DMS114 treated with DMSO at 0.1 percent for 48 hours (cell line): ENCODE results near the gene MAGEA3.
"Not testable (repeated sequence)": the region's sequence is repeated elsewhere in the genome, so short reads cannot be mapped to it uniquely, and the experiment has no call there.

ENCODE experiments used
- DNase-seq: peaks from one replicate; lab custom pipeline; 2025; ENCODE audit not compliant: unreplicated experiment; lab: John Stamatoyannopoulos, UW

MAGEA3 gene, protein sequence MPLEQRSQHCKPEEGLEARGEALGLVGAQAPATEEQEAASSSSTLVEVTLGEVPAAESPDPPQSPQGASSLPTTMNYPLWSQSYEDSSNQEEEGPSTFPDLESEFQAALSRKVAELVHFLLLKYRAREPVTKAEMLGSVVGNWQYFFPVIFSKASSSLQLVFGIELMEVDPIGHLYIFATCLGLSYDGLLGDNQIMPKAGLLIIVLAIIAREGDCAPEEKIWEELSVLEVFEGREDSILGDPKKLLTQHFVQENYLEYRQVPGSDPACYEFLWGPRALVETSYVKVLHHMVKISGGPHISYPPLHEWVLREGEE

DNA sequence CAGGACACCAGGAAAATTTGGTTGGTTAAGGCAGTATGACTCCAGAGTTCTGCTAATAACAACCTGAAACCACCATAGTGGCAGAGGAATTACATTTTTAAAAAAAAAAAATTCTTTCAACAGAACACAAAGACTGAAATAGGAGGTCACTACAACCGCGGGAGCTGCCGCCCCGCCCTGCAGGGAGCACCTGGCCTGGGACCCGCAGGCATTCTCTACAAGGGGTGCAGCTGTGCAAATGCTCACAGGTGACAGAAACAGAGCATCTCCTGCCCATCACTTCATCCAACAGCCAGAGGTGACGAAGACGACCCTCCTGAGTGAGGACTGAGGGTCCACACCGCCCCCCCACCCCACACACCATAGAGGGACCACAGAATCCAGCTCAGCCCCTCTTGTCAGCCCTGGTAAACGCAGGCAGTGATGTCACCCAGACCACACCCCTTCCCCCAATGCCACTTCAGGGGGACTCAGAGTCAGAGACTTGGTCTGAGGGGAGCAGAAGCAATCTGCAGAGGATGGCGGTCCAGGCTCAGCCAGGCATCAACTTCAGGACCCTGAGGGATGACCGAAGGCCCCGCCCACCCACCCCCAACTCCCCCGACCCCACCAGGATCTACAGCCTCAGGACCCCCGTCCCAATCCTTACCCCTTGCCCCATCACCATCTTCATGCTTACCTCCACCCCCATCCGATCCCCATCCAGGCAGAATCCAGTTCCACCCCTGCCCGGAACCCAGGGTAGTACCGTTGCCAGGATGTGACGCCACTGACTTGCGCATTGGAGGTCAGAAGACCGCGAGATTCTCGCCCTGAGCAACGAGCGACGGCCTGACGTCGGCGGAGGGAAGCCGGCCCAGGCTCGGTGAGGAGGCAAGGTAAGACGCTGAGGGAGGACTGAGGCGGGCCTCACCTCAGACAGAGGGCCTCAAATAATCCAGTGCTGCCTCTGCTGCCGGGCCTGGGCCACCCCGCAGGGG, at the start of gene MAGEA3:
TSS of gene MAGEA3 (plus strand) at position 843 of the 980 bp plus-strand sequence. CDS start 2,039 bp downstream, outside the sequence.
- not testable (repeated sequence) for DNase-seq

GRCh38 chrX:152652060-152652459, 46.5 kb upstream of the MAGEA3 start:
- no peak for DNase-seq

DNA sequence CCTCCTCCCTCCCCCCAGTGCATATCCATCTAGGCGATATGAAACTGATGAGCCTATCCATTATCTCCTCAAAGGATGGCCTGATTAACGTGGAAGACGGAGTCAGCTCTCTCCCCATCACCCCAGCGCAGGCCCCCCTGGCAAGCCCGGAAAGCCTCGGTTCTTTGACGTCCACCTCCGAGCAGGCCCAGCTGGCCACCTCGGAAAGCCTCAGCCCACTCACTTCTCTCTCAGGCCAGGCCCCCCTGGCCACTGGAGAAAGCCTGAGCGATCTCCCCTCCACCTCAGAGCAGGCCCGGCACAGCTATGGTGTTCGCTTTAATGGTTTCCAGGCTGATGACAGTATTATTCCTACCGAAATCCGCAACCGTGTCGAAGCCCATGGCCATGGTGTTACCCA, 46.1 kb upstream of the MAGEA3 start:
- no peak for DNase-seq

DNA sequence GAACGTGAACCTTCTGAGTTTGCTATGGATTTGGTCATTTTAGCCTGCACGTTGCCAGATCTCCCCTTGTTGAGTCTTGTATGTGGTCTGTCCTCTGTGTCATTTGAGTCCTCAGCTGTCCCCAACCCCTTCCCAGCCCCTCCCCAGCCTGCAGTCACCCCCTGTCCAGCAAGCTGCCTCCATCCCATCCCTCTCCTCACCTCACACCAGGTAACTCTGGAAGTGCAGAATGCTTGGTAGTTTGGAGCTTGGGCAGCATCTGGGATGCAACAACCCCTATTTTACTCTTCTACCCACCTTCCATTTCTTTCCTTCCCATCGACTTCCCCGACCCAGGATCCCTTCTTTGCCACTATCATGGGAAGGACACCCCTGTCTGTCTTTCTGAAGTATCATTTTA, 42.5 kb upstream of the MAGEA3 start:
- DNase-seq, result no peak

DNA sequence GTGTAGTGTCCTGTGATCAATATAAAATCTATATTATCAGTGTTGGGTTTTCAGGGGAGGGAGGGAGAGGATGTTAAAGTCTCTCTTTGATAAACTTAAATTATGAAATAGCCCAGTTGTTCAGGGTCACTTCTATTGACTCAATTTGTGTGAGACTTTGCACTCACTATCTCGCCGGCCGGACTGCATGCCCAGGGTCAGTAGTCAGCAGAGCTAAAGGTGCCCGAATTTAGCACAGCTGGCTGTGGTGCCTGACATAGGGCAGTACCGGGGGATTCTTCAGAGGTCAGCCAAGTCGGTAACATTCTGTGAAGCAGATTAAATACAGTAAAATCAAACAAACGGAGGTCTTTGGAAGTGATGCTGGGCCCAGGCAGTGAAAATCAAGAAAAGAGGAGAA, 41.7 kb upstream of the MAGEA3 start:
- DNase-seq, result no peak

- no peak for DNase-seq
Measured at GRCh38 chrX:152658302-152658701, 40.3 kb upstream of the MAGEA3 start.

DNA sequence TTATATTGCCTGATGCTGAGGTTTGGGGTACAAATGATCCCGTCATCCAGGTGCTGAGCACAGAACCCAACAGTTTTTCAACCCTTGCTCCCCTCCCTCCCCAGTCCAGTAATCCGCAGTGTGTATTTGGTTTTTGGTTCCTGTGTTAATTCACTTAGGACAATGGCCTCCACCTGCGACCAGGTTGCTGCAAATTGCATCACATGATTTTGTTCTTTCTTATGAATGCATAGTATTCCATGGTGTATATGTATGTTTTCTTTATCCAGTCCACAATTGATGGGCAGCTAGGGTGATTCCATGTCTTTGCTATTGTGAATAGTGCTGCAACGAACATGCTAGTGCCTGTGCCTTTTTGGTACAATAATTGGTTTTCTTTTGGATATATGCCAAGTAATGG, 35.5 kb upstream of the MAGEA3 start:
- no peak for DNase-seq

DNA sequence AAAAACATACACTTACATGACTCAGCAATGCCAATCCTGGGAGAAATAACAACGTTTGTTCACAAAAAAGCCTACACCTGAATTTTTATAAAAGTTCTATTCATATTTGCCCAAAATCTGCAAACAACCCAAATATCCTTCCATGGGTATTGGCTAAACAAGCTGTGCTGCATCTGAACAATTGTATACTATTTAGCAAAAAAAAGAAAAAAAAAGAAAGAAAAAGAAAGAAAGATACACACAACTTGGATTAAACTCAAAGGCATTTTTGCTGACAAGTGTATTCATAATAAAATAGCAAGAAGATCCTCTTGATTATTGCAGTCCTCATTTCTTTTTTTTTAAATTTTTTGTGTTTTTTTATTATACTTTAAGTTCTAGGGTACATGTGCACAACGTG, 24.5 kb upstream of the MAGEA3 start:
- DNase-seq, result no peak

GRCh38 chrX:152674652-152675051, 23.9 kb upstream of the MAGEA3 start:
- not testable (repeated sequence) for DNase-seq

DNA sequence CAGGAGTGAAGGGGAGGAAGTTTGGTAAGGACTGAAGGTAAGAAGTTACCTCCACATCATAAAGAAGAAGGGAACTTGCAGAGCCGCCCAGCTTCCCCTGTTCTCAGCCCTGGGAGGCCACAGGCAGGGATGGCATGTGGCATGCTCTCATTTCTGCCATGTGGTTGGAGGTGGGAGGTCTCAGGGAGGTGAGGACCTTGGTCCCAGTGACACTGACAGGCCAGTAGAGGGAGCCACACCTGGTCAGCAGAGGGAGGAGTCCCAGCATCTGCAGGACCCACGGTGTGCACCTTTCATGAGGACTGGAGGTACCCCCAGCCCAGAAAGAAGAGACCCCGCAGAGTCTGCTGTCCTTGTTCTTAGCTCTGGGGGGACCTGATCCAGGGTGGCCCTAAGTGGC, 17.6 kb upstream of the MAGEA3 start:
- DNase-seq, result not testable (repeated sequence)

- DNase-seq, result not testable (repeated sequence)
Measured at GRCh38 chrX:152700390-152700789, 1.8 kb downstream of the MAGEA3 start.

DNA sequence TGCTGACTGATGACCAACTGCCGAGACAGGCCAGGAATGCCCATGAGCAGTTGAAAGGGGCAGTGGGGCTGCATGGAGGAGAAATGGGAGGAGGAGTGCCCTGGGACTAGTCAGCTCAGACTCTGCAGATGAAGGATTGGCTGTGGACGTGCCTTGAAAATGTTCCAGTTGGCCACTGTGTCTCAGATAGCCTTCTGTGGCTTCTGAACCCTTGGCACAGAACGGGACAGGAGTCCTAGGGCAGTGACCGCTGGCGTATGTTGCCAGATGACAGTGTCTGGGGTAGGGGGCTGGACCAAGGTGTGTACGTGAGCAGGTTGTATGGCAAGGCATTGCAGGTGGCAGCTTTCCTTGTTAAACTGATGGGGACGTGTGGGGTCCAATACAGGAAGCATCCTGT, 7.9 kb downstream of the MAGEA3 start:
- not testable (repeated sequence) for DNase-seq

- DNase-seq, result not testable (repeated sequence)
Measured at GRCh38 chrX:152709173-152709572, 10.6 kb downstream of the MAGEA3 start, which contains the start of gene CSAG2. TSS of gene CSAG2 (minus strand) at chrX:152709273. CDS start at chrX:152709112, 161 bp downstream.

GRCh38 chrX:152713195-152713594, 14.6 kb downstream of the MAGEA3 start:
- DNase-seq, result not testable (repeated sequence)

DNA sequence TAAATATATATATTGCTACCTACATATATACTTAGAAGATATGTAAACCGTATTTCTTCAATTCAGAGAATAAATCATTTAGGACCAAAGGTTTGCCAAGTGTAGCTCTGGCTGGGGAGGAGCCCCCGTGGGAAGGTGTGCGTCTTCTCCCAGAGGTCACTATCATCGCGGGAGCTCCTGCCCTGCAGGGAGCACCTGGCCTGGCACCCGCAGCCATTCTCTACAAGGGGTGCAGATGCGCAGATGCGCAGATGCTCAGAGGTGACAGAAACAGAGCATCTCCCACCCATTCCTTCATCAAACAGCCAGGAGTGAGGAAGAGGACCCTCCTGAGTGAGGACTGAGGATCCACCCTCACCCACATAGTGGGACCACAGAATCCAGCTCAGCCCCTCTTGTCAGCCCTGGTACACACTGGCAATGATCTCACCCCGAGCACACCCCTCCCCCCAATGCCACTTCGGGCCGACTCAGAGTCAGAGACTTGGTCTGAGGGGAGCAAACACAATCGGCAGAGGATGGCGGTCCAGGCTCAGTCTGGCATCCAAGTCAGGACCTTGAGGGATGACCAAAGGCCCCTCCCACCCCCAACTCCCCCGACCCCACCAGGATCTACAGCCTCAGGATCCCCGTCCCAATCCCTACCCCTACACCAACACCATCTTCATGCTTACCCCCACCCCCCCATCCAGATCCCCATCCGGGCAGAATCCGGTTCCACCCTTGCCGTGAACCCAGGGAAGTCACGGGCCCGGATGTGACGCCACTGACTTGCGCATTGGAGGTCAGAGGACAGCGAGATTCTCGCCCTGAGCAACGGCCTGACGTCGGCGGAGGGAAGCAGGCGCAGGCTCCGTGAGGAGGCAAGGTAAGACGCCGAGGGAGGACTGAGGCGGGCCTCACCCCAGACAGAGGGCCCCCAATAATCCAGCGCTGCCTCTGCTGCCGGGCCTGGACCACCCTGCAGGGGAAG, 15.5 kb downstream of the MAGEA3 start, which contains the start of gene MAGEA2B:
TSS of gene MAGEA2B (plus strand) at position 814 of the 973 bp plus-strand sequence. CDS start 2,479 bp downstream, outside the sequence.
- not testable (repeated sequence) for DNase-seq

GRCh38 chrX:152725409-152725808, 26.8 kb downstream of the MAGEA3 start:
- DNase-seq, result no peak

DNA sequence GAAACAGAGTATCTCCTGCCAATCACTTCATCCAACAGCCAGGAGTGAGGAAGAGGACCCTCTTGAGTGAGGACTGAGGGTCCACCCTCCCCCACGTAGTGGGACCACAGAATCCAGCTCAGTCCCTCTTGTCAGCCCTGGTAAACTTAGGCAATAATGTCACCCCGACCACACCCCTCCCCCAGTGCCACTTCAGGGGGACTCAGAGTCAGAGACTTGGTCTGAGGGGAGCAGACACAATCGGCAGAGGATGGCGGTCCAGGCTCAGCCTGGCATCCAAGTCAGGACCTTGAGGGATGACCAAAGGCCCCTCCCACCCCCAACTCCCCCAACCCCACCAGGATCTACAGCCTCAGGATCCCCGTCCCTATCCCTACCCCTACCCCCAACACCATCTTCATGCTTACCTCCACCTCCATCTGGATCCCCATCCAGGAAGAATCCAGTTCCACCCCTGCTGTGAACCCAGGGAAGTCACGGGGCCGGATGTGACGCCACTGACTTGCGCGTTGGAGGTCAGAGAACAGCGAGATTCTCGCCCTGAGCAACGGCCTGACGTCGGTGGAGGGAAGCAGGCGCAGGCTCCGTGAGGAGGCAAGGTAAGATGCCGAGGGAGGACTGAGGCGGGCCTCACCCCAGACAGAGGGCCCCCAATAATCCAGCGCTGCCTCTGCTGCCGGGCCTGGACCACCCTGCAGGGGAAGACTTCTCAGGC, 34.8 kb downstream of the MAGEA3 start, which contains the start of the genes CSAG1 and MAGEA12:
TSS of gene CSAG1 (minus strand) at position 461 of the 715 bp plus-strand sequence. CDS start 1,261 bp downstream, outside the sequence.
TSS of gene MAGEA12 (plus strand) at position 497 of the 715 bp plus-strand sequence. CDS start 2,405 bp downstream, outside the sequence.
- peak; percentile 31 for DNase-seq

DNA sequence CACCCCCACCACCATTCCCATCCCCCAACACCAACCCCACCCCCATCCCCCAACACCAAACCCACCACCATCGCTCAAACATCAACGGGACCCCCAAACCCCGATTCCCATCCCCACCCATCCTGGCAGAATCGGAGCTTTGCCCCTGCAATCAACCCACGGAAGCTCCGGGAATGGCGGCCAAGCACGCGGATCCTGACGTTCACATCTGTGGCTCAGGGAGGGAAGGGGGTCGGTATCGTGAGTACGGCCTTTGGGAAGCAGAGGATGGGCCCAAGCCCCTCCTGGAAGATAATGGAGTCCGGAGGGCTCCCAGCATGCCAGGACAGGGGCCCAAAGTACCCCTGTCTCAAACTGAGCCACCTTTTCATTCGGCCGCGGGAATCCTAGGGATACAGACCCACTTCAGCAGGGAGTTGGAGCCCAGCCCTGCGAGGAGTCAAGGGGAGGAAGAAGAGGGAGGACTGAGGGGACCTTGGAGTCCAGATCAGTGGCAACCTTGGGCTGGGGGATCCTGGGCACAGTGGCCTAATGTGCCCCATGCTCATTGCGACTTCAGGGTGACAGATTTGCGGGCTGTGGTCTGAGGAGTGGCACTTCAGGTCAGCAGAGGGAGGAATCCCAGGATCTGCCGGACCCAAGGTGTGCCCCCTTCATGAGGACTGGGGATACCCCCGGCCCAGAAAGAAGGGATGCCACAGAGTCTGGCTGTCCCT, 35.7 kb downstream of the MAGEA3 start:
- not testable (repeated sequence) for DNase-seq

DNA sequence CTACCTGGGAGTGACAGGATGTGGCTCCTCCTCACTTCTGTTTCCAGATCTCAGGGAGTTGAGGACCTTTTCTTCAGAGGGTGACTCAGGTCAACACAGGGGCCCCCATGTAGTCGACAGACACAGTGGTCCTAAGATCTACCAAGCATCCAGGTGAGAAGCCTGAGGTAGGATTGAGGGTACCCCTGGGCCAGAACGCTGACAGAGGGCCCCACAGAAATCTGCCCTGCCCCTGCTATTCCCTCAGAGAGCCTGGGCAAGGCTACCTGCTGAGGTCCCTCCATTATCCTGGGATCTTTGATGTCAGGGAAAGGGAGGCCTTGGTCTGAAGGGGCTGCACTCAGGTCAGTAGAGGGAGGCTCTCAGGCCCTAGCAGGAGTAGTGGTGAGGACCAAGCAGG, 36.5 kb downstream of the MAGEA3 start:
- no peak for DNase-seq
